RWPE1 (cell line): Measurements from ENCODE around the gene CYBC1.

Experiments
- CTCF ChIA-PET: fragments of 350-600 bp; sonication (Branson Sonifier 250); formaldehyde crosslinking; extraction: SDS; loops from one replicate; lab custom pipeline; 2021; lab: Yijun Ruan, JAX
- POLR2A ChIA-PET: fragments of 400-600 bp; formaldehyde crosslinking; extraction: SDS; loops from one replicate; lab custom pipeline; 2020; ENCODE audit warnings: antibody characterized with exemption; ENCODE audit not compliant: low non-redundant PET; lab: Yijun Ruan, JAX
- DNase-seq: peaks from one replicate; pipeline ENCODE4 v3.0.0; 2012; ENCODE audit warnings: low spot score
- H3K27ac ChIP-seq: fragments of 450-650 bp; 2 replicates; pipeline ENCODE4 v1.5.1; 2017
- CTCF ChIP-seq: fragments of 450-650 bp; conservative IDR thresholded peaks from 2 replicates; pipeline ENCODE4 v1.5.1; 2017; ENCODE audit warnings: low read depth, mild to moderate bottlenecking

Gene CYBC1

GRCh38 chr17:82444941-82445521 is 5.5 kb downstream of the CYBC1 start:
- DNase-seq = no peak
- POLR2A ChIA-PET = no interaction called here
- CTCF ChIA-PET = no interaction called here
- peak overlapping the region; percentile 61 for H3K27ac ChIP-seq
- no peak for TF ChIP-seq CTCF

DNA sequence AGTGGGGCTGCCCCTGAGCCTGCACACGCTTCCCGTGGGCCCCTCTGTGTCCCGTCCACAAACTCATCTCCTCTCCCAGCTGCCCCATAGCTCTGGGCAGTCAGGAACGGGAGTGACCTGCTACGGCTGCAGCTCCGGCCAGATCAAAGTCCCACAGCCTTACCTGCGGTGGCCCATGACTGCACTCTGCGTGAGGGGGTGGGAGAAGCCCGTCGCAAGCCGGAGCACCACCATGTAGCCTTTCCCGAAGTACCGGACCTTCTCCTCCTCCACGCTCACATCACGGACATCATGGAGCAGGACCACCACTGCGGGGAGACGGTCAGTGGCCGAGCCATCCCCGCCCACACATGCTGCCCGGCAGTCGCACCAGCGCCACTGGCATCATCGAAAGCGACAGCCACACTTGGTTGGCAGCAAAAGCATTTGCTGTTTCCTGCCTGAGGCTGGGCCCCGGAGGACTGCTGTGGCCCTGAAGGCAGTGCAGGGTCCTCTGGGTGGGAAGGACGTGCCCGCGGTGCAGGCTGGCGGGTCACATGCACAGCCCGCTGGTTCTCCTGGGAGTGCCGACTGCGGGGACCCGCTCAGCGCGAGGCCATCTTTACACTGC is 6.2 kb downstream of the CYBC1 start:
- DNase-seq = no peak
- POLR2A ChIA-PET = no interaction called here
- CTCF ChIA-PET = no interaction called here
- no peak for TF ChIP-seq CTCF
- peak overlapping the region; percentile 61 for H3K27ac ChIP-seq

GRCh38 chr17:82443465-82444283 is 6.9 kb downstream of the CYBC1 start:
- no peak for TF ChIP-seq CTCF
- ChIA-PET POLR2A (no interaction called here), CTCF (no interaction called here)
- peak overlapping the region; percentile 61 for H3K27ac ChIP-seq
- no peak for DNase-seq

GRCh38 chr17:82442643-82443464 is 7.7 kb downstream of the CYBC1 start:
- POLR2A ChIA-PET = interaction anchor here (0.6 kb wide), 1 partner anchor 51 kb away, joined by 9 read pairs; no protein-coding TSS in a partner anchor
- CTCF ChIA-PET = no interaction called here
- DNase-seq = no peak
- peak overlapping the region; percentile 61 for H3K27ac ChIP-seq
- no peak for TF ChIP-seq CTCF

GRCh38 chr17:82441691-82442487 is 8.7 kb downstream of the CYBC1 start:
- no peak for TF ChIP-seq CTCF
- ChIA-PET CTCF (no interaction called here), POLR2A (no interaction called here)
- peak overlapping the region; percentile 61 for H3K27ac ChIP-seq
- DNase-seq = no peak
